Uterus (tissue), 2 donors: ENCODE measurements around the gene TMSB4X.

ENCODE experiments used
- POLR2A ChIP-seq, 2 donors: fragments of 450-650 bp; IDR thresholded peaks; one replicate each; pipeline ENCODE4 v1.6.1; 2016; ENCODE audit warnings: antibody characterized with exemption in 2 of 2, mild to moderate bottlenecking in 1 of 2, moderate library complexity in 1 of 2
- TF ChIP-seq, protein P1 (sequence below), 4 experiments: fragments of 200-600 bp in 2 of 4; fragments of 450-650 bp in 2 of 4; sonication (generic) in 2 of 4; IDR thresholded peaks; one replicate each; pipeline ENCODE4 v1.5.1; 2016 to 2019; ENCODE audit warnings: antibody characterized with exemption in 4 of 4, mild to moderate bottlenecking in 2 of 4, moderate library complexity in 1 of 4

DNA sequence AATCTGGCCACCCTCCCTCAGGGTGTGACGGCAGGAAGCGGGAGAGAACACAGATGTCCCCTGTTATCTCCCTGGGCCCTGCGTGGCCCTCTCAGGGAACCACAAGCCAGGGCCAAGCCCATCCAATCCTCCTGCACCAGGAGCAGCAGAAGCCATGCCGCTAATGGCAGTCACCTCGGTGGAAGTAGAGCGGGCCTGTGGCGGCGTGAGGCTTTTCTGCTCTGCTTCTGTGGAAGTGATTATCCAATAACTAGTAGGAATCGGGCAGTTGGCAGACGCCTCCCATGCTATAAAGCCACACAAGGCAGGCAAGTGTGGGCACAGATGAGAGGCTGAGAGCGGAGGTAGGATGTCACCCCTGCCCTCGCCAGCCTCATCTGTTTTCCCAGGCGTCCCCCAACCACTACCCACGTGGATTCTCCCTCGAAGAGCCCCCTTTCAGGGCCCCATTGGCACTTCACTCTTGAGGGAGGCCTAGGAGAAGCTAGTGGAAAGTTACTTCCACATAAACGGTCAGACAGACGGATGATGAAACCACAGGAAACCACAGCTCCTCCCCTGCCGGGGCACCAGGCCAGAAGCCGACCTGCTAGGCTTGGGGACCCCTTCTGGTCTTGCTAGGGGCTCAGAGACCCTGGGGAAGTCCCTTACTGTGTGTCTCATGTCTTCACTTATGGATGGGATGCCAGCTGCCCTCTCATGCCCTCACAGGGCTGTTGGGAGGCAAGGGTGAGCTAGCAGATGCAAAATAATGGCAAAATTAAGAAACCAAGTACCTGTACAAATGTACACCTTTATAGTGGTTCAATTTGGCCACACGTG is 18.8 kb upstream of the TMSB4X start:
- TF ChIP-seq, protein P1, sequence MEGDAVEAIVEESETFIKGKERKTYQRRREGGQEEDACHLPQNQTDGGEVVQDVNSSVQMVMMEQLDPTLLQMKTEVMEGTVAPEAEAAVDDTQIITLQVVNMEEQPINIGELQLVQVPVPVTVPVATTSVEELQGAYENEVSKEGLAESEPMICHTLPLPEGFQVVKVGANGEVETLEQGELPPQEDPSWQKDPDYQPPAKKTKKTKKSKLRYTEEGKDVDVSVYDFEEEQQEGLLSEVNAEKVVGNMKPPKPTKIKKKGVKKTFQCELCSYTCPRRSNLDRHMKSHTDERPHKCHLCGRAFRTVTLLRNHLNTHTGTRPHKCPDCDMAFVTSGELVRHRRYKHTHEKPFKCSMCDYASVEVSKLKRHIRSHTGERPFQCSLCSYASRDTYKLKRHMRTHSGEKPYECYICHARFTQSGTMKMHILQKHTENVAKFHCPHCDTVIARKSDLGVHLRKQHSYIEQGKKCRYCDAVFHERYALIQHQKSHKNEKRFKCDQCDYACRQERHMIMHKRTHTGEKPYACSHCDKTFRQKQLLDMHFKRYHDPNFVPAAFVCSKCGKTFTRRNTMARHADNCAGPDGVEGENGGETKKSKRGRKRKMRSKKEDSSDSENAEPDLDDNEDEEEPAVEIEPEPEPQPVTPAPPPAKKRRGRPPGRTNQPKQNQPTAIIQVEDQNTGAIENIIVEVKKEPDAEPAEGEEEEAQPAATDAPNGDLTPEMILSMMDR (IDR thresholded peaks at IDR 0.05), result no peak
- TF ChIP-seq POLR2A (IDR thresholded peaks at IDR 0.05), result no peak
